ENCODE measurements around the gene HOMER1.

HOMER1 gene

DNA sequence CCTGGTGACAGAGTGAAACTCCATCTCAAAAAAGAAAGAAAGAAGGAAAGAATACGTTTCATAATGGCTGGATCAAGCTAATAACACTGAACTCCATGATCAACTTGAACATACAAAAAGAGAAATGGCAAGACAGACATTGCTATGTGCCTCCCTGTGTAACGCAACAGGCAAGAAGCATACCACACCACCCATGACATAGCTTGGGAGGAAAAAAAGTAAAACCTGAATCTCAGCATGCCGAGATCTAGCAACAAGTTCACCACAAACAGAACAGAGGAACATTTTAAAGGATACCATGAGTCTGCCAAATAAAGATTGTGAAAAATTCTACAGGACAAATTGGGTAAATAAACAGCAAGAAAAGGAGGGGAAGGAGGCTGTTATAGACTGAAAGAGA is 26.7 kb downstream of the HOMER1 start:
- DNase-seq: no peak

DNA sequence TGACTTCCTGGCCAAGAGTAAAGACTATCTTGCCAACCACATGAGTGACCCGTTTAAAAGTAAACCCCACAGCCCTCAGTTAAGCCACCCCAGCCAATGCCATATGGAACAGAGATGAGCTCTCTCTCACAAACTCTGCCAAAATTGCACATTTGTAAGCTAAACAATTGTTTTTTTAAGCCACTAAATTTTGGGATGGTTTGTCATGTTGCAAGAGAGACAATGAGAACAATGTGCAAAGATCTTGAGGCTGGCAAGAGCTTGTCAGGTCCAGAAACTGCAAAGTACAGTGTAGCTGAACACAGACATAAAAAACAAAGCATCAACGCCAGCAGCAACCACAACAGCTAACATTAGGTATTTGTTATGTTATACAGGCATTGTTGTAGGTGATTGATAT is 27.8 kb downstream of the HOMER1 start:
- DNase-seq: no peak

DNA sequence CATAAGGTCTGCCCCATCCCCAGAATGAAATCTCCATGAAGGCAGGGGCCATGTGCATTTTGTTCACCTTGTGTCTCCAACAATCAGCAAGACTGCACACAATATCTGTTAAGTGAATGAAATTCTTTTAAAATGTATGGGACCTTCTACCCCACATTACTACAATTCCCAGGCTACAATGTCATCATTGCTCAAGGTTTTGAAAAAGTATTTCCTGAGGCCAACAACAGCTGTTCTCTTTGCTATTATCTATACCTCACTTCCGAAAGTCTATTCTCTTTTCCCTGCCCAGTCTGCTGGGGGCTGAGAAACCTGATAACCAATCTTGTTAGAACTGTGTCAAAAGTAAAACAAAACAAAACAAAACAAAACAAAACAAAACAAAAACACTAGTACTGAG is 29.2 kb downstream of the HOMER1 start:
- DNase-seq: no peak

DNA sequence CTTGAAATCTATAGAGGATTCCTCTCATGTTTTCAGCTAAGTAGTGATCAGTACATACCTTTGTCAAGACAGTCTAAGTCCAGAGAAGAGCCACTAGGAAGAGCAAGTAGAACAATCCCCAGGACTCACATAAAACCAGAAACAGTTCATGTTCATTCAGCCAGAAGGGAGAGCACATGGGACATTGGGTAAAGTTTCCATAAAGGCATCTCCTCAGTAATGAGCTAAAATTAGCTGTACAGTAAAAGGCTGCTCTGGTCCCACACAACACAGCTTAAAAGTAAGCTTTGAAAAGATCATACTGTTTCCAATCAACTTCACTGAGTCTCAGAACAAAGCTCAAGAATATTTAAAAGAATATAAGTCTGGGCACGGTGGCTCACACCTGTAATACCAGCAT is 32.4 kb downstream of the HOMER1 start:
- DNase-seq: no peak

DNA sequence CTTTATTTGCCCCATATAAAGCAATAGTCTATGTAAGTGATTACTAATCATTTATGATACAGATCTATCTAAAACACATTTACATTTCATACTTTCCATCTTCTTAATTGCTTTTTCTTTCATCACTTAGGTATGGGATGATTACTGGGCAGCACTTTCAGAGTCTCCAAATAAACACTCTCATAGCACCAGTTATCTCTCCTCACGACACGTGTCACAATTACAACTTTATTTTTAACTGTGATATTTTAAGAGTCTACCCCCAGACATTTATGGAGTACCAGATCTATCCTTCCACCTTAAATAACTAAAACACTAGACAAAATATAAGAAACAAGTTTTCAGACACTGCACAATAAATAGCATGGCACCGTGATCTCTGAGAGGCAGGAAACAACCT is 32.9 kb downstream of the HOMER1 start:
- no peak for DNase-seq

DNA sequence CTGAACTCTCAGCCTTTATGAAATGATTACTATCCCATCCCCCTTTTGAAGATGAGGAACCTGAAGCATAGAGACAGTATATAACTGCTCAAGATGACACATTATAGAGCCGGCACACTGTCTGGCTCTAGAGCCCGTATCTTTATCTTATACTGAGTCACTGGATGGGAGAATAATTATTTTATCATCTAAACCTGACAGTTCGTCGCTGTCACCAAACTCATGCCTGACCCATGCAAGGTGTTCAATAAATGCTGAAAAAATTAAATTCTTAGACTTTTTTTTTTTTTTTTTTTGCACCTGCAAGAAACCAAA is 38.8 kb downstream of the HOMER1 start:
- DNase-seq: no peak

DNA sequence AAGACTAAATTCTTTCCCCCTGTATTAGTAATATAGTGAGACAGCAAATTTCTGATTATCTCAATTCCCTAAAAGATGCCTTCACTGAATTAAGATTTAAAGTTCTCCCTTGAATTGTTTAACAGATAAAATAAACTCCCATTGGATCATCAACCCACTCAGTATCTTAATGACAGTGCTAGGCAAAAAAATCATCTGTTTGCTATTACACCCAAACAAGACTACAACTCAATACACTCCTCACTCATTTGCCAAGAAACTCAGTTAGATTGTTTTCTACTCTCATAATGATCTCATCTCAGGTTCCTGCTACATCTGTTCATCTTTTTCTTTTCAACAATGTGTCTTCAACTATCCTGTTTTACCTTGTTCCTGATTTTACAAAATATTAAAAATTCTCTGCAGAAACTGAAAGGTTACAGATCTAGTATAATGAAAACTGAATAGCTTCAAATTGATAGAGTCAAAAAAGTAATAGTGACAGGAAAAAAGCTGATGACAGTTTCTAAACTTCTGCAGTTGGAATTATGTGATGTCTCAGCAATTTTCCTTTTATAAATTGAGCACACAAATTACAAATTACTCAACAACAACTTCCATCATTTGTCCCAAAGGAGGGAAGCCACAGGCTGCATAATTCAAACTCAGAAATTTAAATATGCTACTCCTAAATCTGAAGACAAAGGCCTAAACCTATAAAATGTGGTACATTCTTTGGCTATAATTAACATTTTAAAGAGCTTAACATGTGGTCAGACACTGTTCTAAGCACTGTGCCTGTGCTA is 39.4 kb downstream of the HOMER1 start:
- no peak for DNase-seq

DNA sequence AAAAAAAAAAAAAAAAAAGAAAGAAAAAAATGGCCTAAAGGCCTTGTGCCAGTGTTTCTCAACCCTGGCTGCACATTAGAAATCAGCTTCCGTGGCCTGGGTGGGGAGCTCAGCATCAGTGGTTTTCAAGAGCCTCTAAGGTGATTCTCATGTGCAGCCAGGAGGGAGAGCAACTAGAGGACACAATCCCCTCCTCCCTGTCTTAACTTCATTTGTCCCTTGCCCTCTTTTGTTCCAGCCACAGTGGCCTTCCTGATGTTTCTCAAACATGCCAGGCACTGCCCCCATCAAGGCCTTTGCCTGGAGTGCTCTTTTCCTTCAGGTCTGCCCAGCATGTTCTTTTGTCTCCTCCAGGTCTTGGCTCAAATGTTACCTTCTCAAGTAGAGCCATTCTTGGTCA is 42.4 kb downstream of the HOMER1 start:
- no peak for DNase-seq

DNA sequence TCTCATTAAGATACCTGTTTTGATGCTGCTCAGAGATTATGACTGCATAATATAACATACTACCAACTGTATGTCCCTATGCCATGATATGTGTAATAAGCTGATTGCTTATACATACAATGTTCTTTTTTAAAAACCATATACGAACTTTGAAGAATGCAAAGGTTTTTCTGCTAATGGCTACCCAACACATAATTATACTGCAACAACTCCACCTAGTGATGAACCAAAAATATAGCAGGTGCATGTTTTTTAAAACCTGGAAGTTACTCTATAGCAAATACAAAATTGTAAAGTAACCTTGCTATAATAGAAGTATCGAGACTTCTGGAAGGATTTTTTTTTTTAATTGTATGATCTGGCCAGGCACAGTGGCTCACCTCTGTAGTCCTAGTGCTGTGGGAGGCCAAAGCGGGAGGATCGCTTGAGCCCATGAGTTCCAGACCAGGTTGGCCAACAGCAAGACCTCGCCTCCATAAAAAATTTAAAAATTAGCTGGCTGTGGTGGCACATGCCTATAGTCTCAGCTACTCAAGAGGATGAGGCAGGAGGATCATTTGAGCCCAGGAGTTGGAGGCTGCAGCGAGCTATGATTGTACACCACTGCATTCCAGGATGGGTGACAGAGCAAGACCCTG is 49.1 kb downstream of the HOMER1 start:
- no peak for DNase-seq

DNA sequence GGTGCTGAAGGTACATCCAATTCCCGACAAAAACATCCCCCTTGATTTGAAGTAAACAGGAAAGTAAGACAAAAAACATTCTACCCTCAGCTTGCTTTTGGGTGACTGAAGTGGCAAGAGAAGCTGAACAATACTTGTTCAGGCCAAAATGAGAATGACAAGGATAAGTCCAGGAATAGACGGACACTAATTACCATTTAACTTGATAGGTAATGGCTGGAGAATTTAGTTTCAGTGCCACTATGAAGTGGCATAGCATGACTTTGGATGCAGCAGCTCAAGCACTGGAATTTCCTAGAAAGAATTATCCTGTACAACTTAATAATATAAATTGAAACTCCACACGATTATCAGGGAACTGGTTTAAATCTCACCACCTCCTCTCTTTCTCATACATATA is 49.7 kb downstream of the HOMER1 start:
- DNase-seq: no peak

DNA sequence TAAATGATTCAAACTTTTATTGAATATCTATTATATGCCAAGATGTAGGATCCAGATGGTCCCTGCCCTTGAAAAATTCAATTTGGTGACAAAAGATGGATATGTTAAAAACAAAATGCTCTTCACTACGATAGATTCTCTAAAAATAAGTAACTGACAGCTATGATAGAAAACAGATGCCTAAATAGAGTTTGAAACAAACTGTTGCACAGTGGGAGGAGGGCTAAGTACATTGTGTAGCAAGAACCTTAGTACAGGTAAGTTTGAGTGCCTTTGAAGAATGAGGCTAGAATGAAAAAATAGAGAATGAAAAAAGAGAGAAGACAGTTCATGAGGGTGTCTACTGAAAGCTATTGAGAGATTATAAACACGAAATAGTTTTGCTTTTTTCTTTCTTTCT is 54.3 kb downstream of the HOMER1 start:
- no peak for DNase-seq

DNA sequence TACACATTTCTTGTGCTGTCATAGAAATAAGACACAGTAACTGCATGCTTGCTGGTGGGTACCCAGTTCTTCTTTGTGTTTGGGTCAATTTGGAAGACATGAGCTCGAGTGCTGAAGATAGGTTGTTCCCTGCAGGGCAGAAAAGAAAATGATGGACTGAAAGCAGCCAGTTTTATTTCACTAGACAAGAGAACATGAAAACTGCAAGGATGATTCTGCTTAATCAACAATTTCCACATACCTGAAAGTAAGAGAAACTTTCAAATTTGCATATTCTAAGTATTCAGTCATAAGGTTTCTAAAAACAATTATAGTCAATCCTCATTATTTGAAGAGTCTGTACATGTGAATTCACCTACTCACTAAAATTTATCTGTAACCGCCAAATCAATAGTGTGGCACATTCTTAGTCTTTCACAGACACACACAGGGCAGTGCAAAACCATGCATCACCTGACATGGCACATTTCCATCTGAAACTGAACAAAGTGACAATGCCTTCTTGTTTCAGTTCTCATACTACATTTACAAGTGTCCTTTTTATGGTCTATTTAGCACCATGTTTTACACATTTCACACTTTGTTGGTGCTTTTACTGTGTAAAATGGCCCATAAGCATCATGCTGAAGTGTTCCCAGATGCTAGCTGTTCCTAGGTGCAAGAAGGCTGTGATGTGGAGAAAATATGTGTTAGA is 56.9 kb downstream of the HOMER1 start:
- DNase-seq: no peak

DNA sequence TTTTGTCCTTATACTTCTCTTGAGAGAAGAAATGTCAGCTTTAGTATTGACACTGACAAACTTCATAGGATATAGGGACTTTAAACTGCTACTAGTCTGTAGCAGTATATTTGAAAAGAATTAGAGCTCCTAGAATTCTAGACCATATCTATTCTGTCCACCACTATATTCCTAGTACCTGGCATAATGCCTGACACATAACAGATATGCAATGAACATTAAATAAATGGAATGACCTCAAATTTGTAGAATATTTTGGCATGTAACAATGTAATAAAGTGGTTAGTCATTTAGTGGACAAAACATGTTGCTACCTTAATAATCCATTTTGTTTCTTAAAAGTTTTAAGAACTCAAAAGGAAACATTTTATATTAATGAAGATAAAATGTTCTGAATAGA is 57.5 kb downstream of the HOMER1 start:
- DNase-seq: no peak

DNA sequence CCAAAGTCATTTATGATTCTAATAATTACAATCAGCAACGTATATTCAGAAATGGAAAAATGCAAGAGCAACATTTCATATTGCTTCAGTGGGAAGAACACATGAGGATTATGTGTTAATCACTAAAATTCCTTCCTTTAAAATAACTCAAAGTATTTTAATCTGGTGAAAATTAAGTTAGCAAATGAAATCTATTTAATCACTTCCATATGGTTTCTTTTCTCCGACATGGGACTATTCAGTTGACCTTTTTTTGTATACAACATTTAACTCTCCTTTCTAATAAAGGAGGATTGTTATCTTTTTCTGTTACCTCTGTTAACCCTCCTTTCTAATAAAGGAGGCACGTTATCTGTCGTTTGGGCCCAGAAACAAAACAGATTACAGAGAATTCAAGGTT is 59.9 kb downstream of the HOMER1 start:
- DNase-seq: no peak

DNA sequence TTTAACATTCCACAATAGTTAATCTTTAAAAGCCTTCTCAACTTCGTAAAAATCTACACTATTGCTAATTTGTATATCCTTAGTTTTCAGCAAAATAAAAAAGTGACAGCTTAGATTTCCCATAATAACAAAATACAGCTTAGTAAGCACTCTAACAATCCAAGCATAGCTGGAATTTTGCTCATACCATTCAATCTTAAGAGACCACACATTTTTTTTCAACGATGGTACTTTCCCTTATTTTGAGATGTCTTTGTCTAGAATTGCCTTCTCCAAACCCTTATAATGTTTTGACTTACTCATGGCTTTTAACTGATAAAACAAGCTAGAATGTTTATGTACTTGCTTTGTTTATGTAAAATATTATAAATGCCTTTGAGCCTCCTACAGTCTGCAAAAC is 65.6 kb downstream of the HOMER1 start:
- DNase-seq: no peak

DNA sequence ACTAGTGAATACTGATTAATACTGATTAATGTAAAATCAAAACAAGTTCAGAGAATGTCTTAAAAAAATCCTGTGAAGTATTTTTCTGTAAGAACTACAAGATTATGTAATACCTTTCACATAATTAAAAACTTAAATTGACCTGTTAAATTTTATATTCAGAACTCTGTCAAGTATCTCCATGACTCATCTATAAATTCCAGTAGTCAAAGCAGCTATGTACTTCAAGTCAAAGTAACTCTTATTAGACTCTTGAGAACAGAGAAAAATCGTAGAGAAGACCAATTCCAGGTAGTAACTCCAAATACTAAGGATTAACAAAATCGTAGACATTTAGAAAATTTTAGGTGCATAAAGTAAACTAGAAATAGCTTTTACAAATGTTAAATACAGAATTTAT is 77.1 kb downstream of the HOMER1 start:
- no peak for DNase-seq

DNA sequence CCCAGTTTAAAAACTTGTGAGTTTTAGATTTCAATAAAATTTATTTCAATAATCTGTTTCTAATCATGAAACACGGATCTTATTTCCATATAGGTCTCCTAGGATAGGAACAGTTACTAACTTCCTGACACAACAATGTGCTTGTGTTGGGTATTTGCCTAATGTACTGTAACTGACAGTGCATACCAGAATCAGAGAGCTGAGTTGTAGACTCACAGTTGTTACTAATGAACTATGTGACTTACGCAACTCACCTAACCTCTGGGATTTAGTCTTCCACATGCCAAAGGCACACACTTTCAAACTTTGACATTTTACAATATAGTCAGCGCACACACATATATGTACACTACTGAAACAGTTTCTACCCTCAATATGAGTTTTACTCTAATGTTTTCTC is 77.7 kb downstream of the HOMER1 start:
- DNase-seq: no peak

DNA sequence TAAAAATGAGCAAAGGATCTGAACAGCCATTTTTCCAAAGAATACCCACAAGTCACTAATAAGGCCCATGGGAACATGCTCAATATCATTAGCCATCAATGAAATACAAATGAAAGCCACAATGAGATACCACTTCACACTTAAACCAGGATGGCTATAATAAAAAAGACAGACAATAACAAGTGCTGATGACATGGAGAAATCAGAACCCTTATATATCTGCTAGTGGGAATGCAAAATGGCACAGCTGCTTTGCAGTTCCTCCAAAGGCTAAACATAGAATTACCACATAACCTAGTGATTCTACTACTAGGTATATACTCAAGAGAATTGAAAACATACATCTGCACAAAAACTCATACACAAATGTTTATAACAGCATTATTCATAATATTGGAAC is 83.7 kb downstream of the HOMER1 start:
- DNase-seq: no peak

DNA sequence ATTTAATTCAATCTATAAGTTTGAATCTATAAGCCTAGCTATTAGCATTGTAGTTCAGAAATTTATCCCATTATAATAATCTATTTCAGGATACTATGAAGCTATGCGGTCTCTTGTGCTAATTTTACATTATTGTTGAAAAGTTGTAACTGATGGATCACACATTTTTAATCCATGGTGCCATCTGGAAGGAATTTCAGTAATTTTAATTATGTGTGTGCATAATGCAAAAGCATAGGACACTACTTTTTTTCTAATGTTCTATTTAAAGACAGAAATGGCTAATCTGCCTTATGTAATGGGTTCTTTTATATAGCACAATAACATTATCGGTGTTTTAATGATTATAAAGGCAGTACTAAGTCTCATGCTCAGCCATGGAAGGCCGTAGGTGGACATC is 90.6 kb downstream of the HOMER1 start:
- no peak for DNase-seq

DNA sequence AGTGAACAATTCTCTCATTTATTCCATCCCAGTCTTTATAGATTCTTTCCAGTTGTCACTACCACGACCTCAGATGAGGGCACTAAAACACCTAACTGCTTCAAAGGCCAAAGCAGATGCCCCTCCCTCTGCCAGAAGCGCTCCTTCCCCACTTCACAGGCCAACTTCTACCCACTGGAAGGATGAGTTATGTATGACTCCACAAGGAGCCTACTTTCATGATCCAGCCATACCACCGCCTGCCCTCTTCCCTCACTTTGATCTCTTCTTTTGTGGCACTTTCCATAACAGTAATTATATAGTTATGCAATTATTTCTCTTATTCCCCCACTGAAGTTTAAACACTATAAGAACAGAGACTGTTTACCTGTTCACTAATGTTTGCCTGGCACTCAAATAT is 93.7 kb downstream of the HOMER1 start:
- no peak for DNase-seq

DNA sequence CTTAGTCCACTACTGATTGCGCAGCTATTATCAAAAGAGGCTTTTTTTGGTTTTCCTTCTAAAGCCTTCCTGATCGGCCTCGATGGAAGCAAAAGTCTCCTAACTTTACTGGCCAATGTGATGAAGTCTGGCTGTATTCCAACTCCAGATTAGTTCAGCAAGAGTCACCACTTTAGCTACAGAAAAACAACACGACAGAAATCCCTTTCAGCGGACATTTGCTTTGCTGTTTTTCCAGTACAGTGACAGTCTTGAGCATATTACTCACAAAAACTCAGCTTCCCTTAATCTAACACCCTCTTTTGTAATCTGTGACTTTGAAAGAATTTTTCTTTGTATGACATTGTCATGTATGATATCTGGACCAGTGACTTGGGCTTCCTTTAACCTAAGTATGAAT is 95.7 kb downstream of the HOMER1 start:
- DNase-seq: no peak

DNA sequence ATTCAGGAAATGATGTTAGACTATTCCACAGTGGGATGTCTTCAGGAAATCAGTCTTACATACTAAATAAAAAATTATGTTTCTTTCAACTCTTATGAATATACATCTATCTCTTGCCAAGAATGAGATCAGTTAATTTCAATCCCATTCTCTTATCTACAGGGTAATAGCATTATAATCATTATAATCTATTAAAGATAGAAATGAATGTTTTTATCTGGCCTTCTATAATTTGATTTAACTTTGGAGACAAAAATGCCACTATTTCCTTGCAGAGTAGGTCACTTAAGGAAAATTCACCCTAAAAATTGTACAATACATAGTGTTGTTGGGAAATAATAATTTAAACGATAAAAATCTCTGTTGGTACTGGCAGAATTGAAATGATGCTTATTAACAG is 96.4 kb downstream of the HOMER1 start:
- DNase-seq: no peak

DNA sequence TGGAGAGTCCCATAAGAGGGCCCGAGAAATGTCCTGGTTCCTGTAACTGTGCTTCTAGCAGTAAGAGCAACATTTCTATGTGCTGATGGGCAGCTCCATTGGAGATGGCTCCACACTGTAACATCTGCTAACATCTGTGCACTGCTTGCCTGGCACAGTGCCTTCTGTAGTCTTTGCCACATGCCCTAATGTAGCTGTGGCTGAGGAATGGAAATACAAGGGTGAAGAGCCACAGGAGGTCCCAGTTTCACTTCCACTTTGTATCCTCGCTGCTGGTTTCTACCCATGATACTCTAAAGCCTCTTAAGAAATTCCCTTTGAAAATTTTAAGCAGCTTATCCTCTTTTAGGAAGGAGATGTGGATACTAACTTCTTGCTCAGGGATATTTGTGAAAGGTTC is 97.4 kb downstream of the HOMER1 start:
- no peak for DNase-seq

DNA sequence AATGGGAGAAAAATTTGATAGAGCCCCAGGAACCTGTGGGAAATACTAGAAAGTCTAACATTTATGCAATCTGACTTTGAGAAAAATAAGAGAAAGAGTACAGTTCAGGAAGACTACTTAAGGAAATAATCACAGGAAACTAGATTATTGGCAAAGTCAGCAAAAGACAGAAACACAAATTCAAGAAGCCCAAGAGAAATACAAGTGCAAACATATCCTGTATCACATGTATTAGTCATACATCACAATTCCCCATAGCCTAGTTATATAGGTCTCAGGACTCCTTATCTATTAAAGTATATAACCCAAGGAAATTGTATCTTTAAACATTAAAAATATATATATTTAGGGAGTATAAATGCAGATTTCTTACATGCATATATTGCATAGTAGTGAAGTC is 100.8 kb downstream of the HOMER1 start:
- DNase-seq: no peak

DNA sequence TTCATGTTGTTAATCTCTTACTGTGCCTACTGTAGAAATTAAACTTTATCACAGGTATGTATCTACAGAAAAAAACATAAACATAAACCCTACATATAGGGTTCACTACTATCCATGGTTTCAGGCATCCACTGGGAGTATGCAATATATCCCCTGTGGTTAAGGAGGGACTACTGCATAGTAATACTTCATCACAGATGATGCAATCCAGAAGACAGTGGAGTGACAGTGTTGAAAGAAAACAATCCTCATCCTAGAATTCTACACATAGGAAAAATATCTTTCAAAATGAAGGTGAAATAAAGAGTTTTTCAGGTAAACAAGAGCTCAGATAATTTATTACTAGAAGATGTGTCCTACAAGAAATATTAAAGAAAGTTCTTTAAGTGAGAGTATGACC is 105.9 kb downstream of the HOMER1 start:
- no peak for DNase-seq

Data from stimulated activated CD4-positive, alpha-beta T cell treated with anti-CD3 and anti-CD28 coated beads, Interleukin-4, amount 100 ng/mL, for 24 hours (primary cell).